ENCODE data around the gene CCDC142. TPM values are rescaled to one million over a fixed set of nuclear protein-coding genes. Genes with fewer than 3 reads are reported as not detected.

The CCDC142 gene
- total and polyA plus RNA-seq, 9 of the 15 experiments (the other 6 are each of a cell fraction or from before 2014, with no cell fraction given): 0.55 to 11.7 (median 7.2) TPM

DNA sequence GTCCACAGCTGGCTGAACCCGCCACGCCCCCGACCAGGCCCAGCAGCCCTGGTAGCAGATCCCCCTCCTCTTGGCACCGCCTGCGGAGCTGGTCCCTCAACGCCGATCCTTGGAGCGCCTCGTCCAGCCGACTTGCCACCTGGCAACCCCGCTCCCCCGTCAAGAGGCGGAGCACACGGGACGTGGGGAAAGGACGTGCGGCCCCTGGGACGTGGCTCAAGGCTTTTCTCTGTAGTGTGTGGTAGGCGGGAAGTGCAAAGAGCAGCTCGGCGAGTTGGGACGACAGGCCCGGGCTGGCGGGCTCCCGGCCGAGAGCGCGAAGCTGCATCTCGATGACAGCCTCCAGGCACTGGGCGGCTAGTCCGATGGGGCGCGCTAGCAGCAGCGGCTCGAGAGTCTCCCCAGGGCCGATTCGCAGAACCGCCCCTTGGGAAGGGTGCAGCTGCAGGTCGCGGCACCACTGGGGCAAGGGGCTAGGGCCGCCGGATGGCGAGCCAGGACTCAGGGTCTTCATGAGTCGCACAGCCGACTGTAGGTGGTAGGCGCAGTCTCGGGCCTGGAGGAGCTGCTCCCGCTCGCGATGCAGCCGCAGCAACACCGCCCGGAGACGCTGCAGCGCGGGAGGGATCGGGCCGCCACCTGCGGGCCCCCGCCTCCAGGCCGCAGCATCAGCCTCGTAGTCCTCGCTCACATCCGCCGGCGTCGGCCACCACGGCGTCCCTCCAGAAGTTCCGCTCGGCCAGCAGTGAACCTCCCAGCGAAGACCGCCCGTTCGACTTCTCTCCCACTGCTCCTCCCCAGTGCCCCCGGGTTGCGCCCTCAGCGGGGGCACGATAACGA, 617 bp downstream of the CCDC142 start (continued):
- TF ChIP-seq, protein P1, sequence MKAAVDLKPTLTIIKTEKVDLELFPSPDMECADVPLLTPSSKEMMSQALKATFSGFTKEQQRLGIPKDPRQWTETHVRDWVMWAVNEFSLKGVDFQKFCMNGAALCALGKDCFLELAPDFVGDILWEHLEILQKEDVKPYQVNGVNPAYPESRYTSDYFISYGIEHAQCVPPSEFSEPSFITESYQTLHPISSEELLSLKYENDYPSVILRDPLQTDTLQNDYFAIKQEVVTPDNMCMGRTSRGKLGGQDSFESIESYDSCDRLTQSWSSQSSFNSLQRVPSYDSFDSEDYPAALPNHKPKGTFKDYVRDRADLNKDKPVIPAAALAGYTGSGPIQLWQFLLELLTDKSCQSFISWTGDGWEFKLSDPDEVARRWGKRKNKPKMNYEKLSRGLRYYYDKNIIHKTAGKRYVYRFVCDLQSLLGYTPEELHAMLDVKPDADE (conservative IDR thresholded peaks at IDR 0.05; ENCODE audit: control insufficient read depth, low read depth, low read length): peak; percentile 60; the same call in 1 of the 2 replicates
- TF ChIP-seq HLTF (IDR thresholded peaks at IDR 0.05): peak; percentile 7; the same call in 1 of the 2 replicates
- no peak for TF ChIP-seq JUND (IDR thresholded peaks at IDR 0.05; ENCODE audit: borderline replicate concordance, low read depth, low read length)
- no peak for TF ChIP-seq JUND (tag; IDR thresholded peaks at IDR 0.05; ENCODE audit: borderline replicate concordance, low read depth, low read length)
- no peak for TF ChIP-seq JUNB (CRISPR knock-in tag; conservative IDR thresholded peaks at IDR 0.05)
- peak; percentile 86 for TF ChIP-seq RBBP5 (IDR thresholded peaks at IDR 0.05; ENCODE audit: borderline replicate concordance, insufficient read depth, low read length, poor library complexity, severe bottlenecking)
- TF ChIP-seq SP1 (CRISPR knock-in tag; IDR thresholded peaks at IDR 0.05): no peak
- no peak for TF ChIP-seq ZNF175 (CRISPR knock-in tag; IDR thresholded peaks at IDR 0.05; ENCODE audit: low read depth)
- TF ChIP-seq FOXK1 (CRISPR knock-in tag; IDR thresholded peaks at IDR 0.05; ENCODE audit: borderline replicate concordance): no peak
- TF ChIP-seq, protein P2, sequence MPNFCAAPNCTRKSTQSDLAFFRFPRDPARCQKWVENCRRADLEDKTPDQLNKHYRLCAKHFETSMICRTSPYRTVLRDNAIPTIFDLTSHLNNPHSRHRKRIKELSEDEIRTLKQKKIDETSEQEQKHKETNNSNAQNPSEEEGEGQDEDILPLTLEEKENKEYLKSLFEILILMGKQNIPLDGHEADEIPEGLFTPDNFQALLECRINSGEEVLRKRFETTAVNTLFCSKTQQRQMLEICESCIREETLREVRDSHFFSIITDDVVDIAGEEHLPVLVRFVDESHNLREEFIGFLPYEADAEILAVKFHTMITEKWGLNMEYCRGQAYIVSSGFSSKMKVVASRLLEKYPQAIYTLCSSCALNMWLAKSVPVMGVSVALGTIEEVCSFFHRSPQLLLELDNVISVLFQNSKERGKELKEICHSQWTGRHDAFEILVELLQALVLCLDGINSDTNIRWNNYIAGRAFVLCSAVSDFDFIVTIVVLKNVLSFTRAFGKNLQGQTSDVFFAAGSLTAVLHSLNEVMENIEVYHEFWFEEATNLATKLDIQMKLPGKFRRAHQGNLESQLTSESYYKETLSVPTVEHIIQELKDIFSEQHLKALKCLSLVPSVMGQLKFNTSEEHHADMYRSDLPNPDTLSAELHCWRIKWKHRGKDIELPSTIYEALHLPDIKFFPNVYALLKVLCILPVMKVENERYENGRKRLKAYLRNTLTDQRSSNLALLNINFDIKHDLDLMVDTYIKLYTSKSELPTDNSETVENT (CRISPR knock-in tag; IDR thresholded peaks at IDR 0.05): peak; percentile 33; the same call in 1 of the 2 replicates
- TF ChIP-seq RAD21 (CRISPR knock-in tag; conservative IDR thresholded peaks at IDR 0.05 in 1 of 2, IDR thresholded peaks at IDR 0.05 in 1 of 2): no peak

Measured in K562 (cell line).